Metanephros (tissue), 1 donor: ENCODE measurements around the gene GOSR1. TPM values are rescaled to one million over a fixed set of nuclear protein-coding genes. Genes with fewer than 3 reads are reported as not detected.

Experiments
- total RNA-seq: library from RNA; depleted of rRNA; stranded (reverse); fragments of >200 nt; gene quantifications from one replicate; pipeline ENCODE4 v1.2.3, GENCODE V29; 2014

The GOSR1 gene
- 34.5 TPM for total RNA-seq

DNA sequence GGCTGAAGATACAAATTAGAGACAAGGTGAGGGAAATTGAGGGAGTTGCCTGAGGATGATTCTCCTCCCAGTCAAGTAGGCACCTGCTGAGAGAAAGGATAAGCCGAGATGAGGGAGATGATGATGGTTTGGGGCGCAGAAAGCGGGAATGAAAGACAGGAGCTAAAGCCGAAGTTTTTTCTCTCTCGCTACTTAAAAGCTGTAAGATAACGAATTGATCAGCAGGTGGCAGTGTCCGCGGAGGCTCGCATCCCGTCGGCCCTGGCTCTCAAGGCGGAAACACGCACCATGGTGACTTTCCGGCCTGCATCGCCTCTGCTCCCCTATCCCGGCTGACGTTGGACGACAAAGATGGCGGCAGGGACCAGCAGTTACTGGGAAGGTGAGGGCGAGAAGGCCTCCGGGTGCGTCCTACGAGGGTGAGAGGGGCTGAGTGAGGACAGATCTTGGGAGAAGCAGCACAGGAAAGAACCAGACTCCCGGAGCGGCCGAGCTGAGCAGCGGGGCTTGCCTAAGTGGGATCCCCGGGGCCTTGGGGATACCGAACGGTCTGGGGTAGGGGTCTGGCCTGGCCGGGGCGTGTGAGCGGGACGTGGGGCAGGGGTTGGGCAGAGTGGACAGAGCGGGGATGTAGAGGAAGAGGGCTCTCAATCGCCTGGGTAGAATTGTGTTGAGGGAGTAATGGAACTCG, at the start of gene GOSR1:
GOSR1 (plus strand) TSS at position 326 of the 691 bp plus-strand sequence; CDS start at position 352, 26 bp downstream.

Other genes with a start within 250 kb of the GOSR1 start
- 0.58 TPM for gene SLC6A4, start 241.7 kb upstream of the GOSR1 start, total RNA-seq
- 61.0 TPM for gene BLMH, start 185.5 kb upstream of the GOSR1 start, total RNA-seq
- not detected for gene TMIGD1, start 143.4 kb upstream of the GOSR1 start, total RNA-seq
- 83.0 TPM for gene CPD, start 98.5 kb upstream of the GOSR1 start, total RNA-seq